22Rv1 (cell line): ENCODE measurements around the gene OR2A5.

Experiments
- CTCF ChIP-seq: fragments of 450-650 bp; IDR thresholded peaks from 2 replicates; pipeline ENCODE4 v1.5.1; 2017; ENCODE audit warnings: mild to moderate bottlenecking
- ZFX ChIP-seq: fragments of 450-650 bp; IDR thresholded peaks from 2 replicates; pipeline ENCODE4 v1.6.1; 2017; ENCODE audit warnings: antibody characterized with exemption, borderline replicate concordance

GRCh38 chr7:144001543-144001942 is 47.2 kb upstream of the OR2A5 start:
- TF ChIP-seq CTCF, result no peak
- no peak for TF ChIP-seq ZFX
